Aorta (tissue), 5 donors: ENCODE results near the gene SEC24C. TPM values are rescaled to one million over a fixed set of nuclear protein-coding genes. Genes with fewer than 3 reads are reported as not detected.

Experiments used
- ATAC-seq: fragments of 200-7000 bp; cut with Tn5 transposase; one replicate; pipeline ENCODE4 v1.9.1; 2022; ENCODE audit warnings: moderate library complexity; ENCODE audit not compliant: low FRiP score
- DNase-seq, 2 donors: peaks; one replicate each; pipeline ENCODE4 v3.0.0-alpha.2; 2020
- H3K27ac ChIP-seq, 2 donors: one replicate each; pipeline ENCODE4 v1.5.1; 2013; ENCODE audit warnings: low read length in 2 of 2, mild to moderate bottlenecking in 2 of 2, moderate library complexity in 2 of 2, control low read depth in 1 of 2, inconsistent platforms in 1 of 2, low read depth in 1 of 2
- H3K27me3 ChIP-seq, 2 donors: one replicate each; pipeline ENCODE4 v1.6.1; 2013; ENCODE audit warnings: control low read depth in 1 of 2, low read length in 1 of 2, mild to moderate bottlenecking in 1 of 2, moderate library complexity in 1 of 2; ENCODE audit not compliant: insufficient read depth in 2 of 2, control insufficient read depth in 1 of 2
- H3K36me3 ChIP-seq, 2 donors: one replicate each; pipeline ENCODE4 v1.6.1; 2013; ENCODE audit warnings: control low read depth in 1 of 2, low read length in 1 of 2, mild to moderate bottlenecking in 1 of 2; ENCODE audit not compliant: insufficient read depth in 2 of 2, control insufficient read depth in 1 of 2
- H3K4me1 ChIP-seq, 2 donors: one replicate each; pipeline ENCODE4 v1.6.1; 2013; ENCODE audit warnings: low read length in 2 of 2, control low read depth in 1 of 2, mild to moderate bottlenecking in 1 of 2, moderate library complexity in 1 of 2; ENCODE audit not compliant: insufficient read depth in 2 of 2, control insufficient read depth in 1 of 2
- H3K4me3 ChIP-seq, 2 donors: one replicate each; pipeline ENCODE4 v1.5.1; 2013; ENCODE audit warnings: low read length in 2 of 2, control low read depth in 1 of 2, mild to moderate bottlenecking in 1 of 2
- H3K9me3 ChIP-seq: one replicate; pipeline ENCODE4 v1.6.1; 2013; ENCODE audit warnings: mild to moderate bottlenecking, low read length; ENCODE audit not compliant: control insufficient read depth
- WGBS, 2 donors: extraction: QIAGEN DNeasy Blood & Tissue Kit; methylation state at CpG; one replicate each; pipeline ENCODE4 v1.1.7; 2013; 5-methylcytosine and 5-hydroxymethylcytosine counted together
- intact Hi-C, 2 donors: fragments of 100-400 bp; cut with DNase I; formaldehyde crosslinking; loops; one replicate each; pipeline versions ENCODE4 v1.14.2 to v1.15.0; 2022
- polyA plus RNA-seq, 2 donors: library from polyadenylated mRNA; stranded (reverse); fragments of 200-250 nt; gene quantifications; one replicate each; pipeline ENCODE4 v1.2.3, GENCODE V29; 2013
- total RNA-seq, 2 donors: library from RNA; stranded (reverse); fragmentation: NEBNext Ultra II Directional; extraction: Animal tissue kit (Norgen Biotek cat#: 25700); gene quantifications; one replicate each; pipeline ENCODE4 v1.2.1, GENCODE V29; 2021
- donor health status: healthy with polysubstance abuse.
- donor health status: Bipolar disorder and iron deficiency.
- donor health status: DM: no; HTN: no; CAD: no.
- donor health status: DM: no; HTN: no; CAD: no.
- donor health status: DM: yes; HTN: yes; CAD: no.

Gene SEC24C
- total and polyA plus RNA-seq, 4 donors, result 13.5 to 69.3 (median 55.4) TPM

GRCh38 chr10:73759512-73760115 is 15.4 kb downstream of the SEC24C start:
- Histone ChIP-seq H3K9me3 (no peaks in the 10 kb centered on the region), H3K27me3 (no peaks in the 10 kb centered on the region), H3K27ac (no peak overlapping the region), H3K4me1 (no peaks in the 10 kb centered on the region), H3K36me3 (peaks cover 22 to 24% of the 10 kb centered on the region in 2 donors), H3K4me3 (no peak overlapping the region)
- WGBS, 2 donors, result 64 to 68% methylated on average over 5 of the region's 5 CpGs
- intact Hi-C loops, result no loop called here
- ATAC-seq (no peak), DNase-seq (no peak)

DNA sequence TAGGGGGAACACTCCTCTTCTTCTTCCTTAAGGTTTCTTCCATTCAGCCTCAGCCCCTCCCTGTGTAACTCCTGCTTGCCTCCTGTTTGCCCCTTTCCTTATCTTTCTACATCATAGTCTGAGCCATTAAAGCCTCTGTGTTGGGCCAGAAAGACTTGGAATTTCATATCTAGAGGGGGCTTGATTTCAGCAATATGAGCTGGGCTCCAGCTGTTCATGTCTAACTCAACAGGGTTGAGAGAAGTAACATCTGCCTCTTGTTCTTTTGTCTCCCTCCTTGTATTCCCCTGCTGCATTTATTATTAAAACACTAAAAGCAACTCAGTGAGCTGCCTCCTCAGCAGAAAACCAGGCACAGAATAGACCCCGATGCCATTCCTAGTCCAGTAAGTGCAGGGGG is 17.6 kb downstream of the SEC24C start:
- Histone ChIP-seq H3K27ac (no peak overlapping the region), H3K4me1 (no peaks in the 10 kb centered on the region), H3K36me3 (peaks cover 23 to 31% of the 10 kb centered on the region in 2 donors), H3K9me3 (no peaks in the 10 kb centered on the region), H3K27me3 (no peaks in the 10 kb centered on the region), H3K4me3 (no peak overlapping the region)
- intact Hi-C loops, result no loop called here
- ATAC-seq, result no peak
- no peak for DNase-seq
- 95% methylated on average over 1 of the region's 1 CpG for WGBS, 2 donors

GRCh38 chr10:73762915-73763314 is 18.7 kb downstream of the SEC24C start:
- H3K4me1 ChIP-seq, result no peaks in the 10 kb centered on the region
- no peak for DNase-seq
- WGBS, 2 donors, result 69 to 74% methylated on average over 2 of the region's 2 CpGs
- no peaks in the 10 kb centered on the region for H3K9me3 ChIP-seq
- ATAC-seq, result no peak
- no peak overlapping the region for H3K27ac ChIP-seq
- intact Hi-C loops, result no loop called here
- no peak overlapping the region for H3K4me3 ChIP-seq
- no peaks in the 10 kb centered on the region for H3K27me3 ChIP-seq
- peaks cover 23 to 32% of the 10 kb centered on the region in 2 donors for H3K36me3 ChIP-seq

DNA sequence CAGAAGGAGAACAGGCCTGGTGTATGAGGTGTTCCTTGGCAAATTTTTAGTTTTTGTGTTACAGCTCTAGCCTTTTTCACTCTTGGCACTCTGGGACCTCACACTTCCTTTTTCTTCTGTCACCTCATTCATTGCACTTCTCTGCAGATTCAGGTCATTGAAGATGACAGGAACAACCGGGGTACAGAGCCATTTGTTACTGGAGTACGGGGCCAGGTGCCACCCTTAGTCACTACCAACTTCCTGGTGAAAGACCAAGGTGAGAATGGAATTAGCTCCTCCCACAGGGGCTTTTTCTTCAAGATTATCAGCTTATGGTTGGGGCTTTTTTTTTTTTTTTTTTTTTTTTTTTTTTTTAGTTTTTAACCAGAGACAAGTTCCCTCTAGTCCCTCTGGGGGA is 19.2 kb downstream of the SEC24C start:
- H3K27ac ChIP-seq, result no peak overlapping the region
- no peaks in the 10 kb centered on the region for H3K4me1 ChIP-seq
- H3K9me3 ChIP-seq, result no peaks in the 10 kb centered on the region
- whole genome bisulfite sequencing, 2 donors, result 69 to 73% methylated on average over 2 of the region's 2 CpGs
- H3K27me3 ChIP-seq, result no peaks in the 10 kb centered on the region
- H3K36me3 ChIP-seq, result peaks cover 23 to 32% of the 10 kb centered on the region in 2 donors
- DNase-seq (no peak), ATAC-seq (no peak)
- intact Hi-C loops, result no loop called here
- H3K4me3 ChIP-seq, result no peak overlapping the region

- intact Hi-C loops, result no loop called here
- Histone ChIP-seq H3K27me3 (no peaks in the 10 kb centered on the region), H3K36me3 (peaks cover 23 to 32% of the 10 kb centered on the region in 2 donors), H3K4me3 (no peak overlapping the region), H3K27ac (no peak overlapping the region), H3K9me3 (no peaks in the 10 kb centered on the region), H3K4me1 (no peaks in the 10 kb centered on the region)
- no peak for ATAC-seq
- DNase-seq, result no peak
- 92 to 93% methylated on average over 6 of the region's 6 CpGs for WGBS, 2 donors
Observed at GRCh38 chr10:73765066-73765465, 20.9 kb downstream of the SEC24C start.

DNA sequence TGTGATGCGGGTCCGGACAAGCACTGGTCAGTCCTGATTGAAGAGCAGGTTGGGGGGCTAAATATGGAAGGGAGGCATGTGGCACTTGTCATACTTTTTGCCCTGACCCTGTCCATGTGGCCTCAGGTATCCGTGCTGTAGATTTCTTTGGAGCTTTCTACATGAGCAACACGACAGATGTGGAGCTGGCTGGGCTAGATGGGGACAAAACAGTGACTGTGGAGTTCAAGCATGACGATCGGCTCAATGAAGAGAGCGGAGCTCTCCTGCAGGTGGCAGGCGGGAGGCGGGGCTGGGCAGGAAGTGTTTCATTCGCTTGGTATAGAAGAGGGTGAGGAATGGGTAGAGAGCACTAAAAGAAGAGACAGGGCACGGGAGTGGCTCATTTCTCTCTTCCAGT is 24.7 kb downstream of the SEC24C start:
- no peak overlapping the region for H3K4me3 ChIP-seq
- ATAC-seq (no peak), DNase-seq (no peak)
- H3K9me3 ChIP-seq, result no peaks in the 10 kb centered on the region
- no peaks in the 10 kb centered on the region for H3K27me3 ChIP-seq
- peaks cover 2 to 17% of the 10 kb centered on the region in 2 donors for H3K36me3 ChIP-seq
- intact Hi-C loops, result no loop called here
- H3K27ac ChIP-seq, result no peak overlapping the region
- H3K4me1 ChIP-seq, result no peaks in the 10 kb centered on the region
- 69 to 77% methylated on average over 11 of the region's 11 CpGs for WGBS, 2 donors

- no peak for ATAC-seq
- DNase-seq, result no peak
- H3K36me3 ChIP-seq, result peaks cover 2 to 15% of the 10 kb centered on the region in 2 donors
- 91 to 93% methylated on average over 5 of the region's 5 CpGs for WGBS, 2 donors
- H3K4me3 ChIP-seq, result no peak overlapping the region
- H3K27ac ChIP-seq, result no peak overlapping the region
- intact Hi-C loops, result no loop called here
- H3K9me3 ChIP-seq, result no peaks in the 10 kb centered on the region
- H3K4me1 ChIP-seq, result no peaks in the 10 kb centered on the region
- no peaks in the 10 kb centered on the region for H3K27me3 ChIP-seq
Observed at GRCh38 chr10:73769396-73769795, 25.2 kb downstream of the SEC24C start.

DNA sequence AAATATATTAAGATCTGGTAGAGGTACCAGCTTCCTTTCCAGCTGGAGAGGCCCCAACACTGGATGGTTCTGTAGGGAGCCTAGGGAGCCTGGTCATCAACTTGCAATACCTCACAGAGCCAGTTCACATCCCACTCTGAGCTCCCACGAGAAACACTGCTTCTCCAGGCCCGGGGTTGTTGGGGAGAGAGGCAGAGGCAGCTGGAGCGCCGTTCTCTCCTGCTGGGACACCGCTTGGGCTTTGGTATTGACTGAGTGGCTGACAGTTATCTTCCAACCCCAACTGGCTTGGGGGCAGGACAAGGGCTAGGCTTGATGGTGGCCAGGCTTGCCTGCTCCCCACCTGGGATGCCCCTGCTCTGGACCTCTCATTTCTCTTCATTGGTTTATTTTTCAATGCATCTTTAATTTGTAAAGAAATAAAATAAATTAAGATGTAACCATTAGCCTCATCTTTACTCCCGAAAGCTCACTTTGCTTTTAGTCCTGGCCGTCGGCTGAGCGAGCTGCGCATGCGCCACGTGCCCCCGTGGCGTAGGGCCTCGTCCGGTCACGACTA is 27.6 kb downstream of the SEC24C start:
- peaks cover 0 to 2% of the 10 kb centered on the region in 2 donors for H3K4me1 ChIP-seq
- peak; percentile 21 for ATAC-seq
- H3K27me3 ChIP-seq, result no peaks in the 10 kb centered on the region
- WGBS, 2 donors, result 12% methylated on average over 17 of the region's 17 CpGs
- H3K4me3 ChIP-seq, result peak overlapping the region; percentile 61 to 72
- peak overlapping the region in 1 of 2 donors; percentile 88 for H3K27ac ChIP-seq
- intact Hi-C loops, result loop anchor here in 1 of 2 donors (5.0 kb wide), 2 partner anchors 40 to 100 kb away; partner anchors contain the start of gene CAMK2G
- DNase-seq, result peak; percentile 94 to 98
- peaks cover 0 to 8% of the 10 kb centered on the region in 2 donors for H3K36me3 ChIP-seq
- H3K9me3 ChIP-seq, result no peaks in the 10 kb centered on the region
